ENCODE data around the gene RPAIN.

The RPAIN gene

DNA sequence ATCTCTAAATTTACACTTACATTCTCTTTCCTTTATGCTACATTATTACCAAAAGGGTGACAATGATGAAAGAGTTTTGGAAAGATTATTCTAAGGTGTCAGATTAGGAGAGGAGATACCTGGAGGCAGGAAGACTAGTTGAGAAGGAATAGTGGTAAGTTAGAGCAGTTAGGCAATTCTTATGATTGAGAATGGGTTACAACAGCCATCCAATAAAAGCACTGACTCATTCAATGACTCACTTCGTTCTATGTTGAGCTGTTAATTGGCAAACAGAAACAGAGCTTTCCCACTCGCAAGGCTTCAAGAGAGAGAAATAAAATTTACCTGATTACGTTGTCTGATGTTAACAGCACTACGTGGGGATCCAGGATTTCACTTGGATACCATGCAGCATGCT is 6.3 kb upstream of the RPAIN start:
- DNase-seq (ENCODE audit: low read depth) = peak; percentile 80
- TF ChIP-seq, protein P1, sequence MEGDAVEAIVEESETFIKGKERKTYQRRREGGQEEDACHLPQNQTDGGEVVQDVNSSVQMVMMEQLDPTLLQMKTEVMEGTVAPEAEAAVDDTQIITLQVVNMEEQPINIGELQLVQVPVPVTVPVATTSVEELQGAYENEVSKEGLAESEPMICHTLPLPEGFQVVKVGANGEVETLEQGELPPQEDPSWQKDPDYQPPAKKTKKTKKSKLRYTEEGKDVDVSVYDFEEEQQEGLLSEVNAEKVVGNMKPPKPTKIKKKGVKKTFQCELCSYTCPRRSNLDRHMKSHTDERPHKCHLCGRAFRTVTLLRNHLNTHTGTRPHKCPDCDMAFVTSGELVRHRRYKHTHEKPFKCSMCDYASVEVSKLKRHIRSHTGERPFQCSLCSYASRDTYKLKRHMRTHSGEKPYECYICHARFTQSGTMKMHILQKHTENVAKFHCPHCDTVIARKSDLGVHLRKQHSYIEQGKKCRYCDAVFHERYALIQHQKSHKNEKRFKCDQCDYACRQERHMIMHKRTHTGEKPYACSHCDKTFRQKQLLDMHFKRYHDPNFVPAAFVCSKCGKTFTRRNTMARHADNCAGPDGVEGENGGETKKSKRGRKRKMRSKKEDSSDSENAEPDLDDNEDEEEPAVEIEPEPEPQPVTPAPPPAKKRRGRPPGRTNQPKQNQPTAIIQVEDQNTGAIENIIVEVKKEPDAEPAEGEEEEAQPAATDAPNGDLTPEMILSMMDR (IDR thresholded peaks at IDR 0.05; ENCODE audit: low read length, missing control alignments) = no peak

DNA sequence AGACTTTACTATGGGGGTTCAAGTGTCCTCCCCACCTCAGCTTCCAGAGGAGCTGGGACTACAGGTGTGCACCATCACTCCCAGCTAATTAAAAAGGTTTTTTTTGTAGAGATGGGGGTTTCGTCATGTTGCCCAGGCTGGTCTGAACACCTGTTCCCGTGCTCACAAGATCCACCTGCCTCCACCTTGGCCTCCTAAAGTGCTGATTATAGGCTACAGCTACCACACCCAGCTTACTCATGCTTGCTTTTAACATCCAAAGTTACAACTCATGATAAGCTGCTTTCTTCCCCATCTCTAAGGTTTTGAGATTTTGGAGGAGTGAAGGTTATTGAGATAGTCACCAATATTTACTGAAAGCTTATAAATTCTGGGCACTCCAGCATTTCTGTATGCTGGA is 3.1 kb upstream of the RPAIN start:
- no peak overlapping the region for H3K4me3 ChIP-seq (replicated peaks; ENCODE audit: low read depth, low read length)
- TF ChIP-seq, protein P1 (IDR thresholded peaks at IDR 0.05; ENCODE audit: low read length, missing control alignments) = no peak
- no peak for DNase-seq (ENCODE audit: low read depth)

More for the DNA sequence above, 6.3 kb upstream of the RPAIN start:
- H3K4me3 ChIP-seq (replicated peaks; ENCODE audit: low read depth, low read length) = no peak overlapping the region

DNA sequence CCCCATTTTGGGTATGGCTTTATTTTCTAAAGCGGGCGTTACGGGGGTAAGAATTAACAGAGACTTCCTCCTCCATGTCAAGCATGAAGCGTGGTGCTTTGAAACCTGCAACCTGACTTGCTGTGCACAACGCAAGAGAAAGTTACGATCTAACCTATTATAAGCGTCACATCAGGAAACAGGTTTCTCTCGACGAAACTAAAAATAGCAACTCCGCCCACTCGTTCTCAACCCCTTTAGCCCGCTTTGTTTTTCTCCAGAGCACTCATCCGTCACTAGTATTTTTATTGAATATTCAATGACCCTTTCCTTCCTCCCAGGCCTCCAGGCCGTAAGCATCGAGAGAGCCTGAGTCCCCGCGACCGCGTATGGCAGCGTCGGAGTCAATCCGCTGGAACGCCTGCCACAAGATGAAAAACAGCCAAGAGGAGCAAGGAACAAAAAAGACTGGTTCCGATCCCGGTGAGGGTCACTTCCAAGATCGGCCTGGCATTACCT is 1.1 kb upstream of the RPAIN start:
- peak overlapping the region; percentile 98 for H3K4me3 ChIP-seq (replicated peaks; ENCODE audit: low read depth, low read length)
- TF ChIP-seq, protein P1 (IDR thresholded peaks at IDR 0.05; ENCODE audit: low read length, missing control alignments) = no peak

DNA sequence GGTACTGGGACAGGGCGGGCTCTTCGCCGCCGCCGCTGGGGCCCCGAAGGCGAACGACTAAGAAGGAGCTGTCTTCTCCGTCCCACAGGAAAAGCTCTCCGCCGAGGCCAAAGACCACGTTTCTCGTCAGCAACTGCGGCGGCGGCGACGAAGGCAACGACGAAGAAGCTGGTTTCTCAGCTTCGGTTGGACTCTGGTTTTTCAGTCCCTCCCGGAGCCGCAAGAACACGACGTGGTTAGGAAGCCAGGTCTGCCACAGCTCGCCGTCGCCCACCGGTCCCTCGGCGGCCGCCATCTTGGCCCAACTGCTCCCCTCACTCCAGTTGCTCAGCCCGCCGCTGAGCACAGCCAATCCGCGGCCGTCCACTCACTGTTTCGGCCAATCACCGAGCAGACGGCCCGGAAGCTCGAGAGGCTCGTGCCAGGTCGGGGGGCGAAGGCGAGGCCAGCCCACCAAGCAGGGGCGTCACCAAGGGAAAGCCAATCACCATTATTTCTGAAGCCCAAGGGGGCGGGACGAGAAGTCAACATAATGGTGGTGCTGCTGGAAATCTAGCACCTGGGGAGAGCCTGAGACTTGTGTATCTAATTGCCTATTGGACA is 525 bp upstream of the RPAIN start, which contains the start of gene NUP88:
NUP88 (minus strand) TSS at position 307 of the 603 bp plus-strand sequence; CDS start at position 295, 12 bp downstream.
- peak within 1 kb of the TSS; percentile 98 for H3K4me3 ChIP-seq (replicated peaks; ENCODE audit: low read depth, low read length)
- TF ChIP-seq, protein P1 (IDR thresholded peaks at IDR 0.05; ENCODE audit: low read length, missing control alignments) = no peak
- peak; percentile 98 for DNase-seq (ENCODE audit: low read depth)

More for the DNA sequence above, 1.1 kb upstream of the RPAIN start:
- peak; percentile 39 for DNase-seq (ENCODE audit: low read depth)

DNA sequence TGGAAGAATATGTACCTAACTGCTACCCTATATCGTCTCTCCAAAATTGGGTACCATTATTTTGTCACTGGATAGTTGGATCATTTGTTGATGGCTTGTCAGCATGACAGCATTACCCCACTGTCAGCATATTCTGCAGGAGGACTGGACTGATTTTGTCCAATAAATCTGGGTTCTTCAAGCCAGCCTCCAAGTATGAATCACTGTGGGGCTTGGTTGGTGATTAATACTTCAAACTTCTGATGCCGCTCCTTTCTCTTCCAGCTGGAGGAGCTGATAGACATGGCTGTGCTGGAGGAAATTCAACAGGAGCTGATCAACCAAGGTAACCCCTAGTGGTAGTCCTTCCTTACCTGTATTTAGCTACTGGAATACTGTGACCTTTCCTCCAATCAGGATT is 2.5 kb downstream of the RPAIN start:
- H3K4me3 ChIP-seq (replicated peaks; ENCODE audit: low read depth, low read length) = no peak overlapping the region
- TF ChIP-seq, protein P1 (IDR thresholded peaks at IDR 0.05; ENCODE audit: low read length, missing control alignments) = no peak
- DNase-seq (ENCODE audit: low read depth) = peak; percentile 43

DNA sequence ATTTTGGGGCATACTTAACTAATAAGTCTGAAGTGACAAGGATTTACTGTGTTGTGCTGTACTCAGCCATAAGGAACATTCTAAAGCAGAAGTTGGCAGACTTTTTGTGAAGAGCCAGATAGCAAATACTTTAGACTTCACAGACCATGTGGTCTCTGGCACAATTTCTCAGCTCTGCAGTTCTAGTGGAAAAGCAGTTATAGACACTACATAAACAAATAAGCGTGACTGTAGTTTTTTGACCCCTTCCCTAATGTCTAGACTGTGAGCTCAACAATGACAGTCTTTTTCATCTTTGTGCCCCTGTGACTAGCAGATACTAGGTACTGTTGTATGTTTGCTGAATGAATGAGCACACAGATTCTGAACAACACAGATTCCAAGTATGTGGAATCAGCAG is 4.9 kb downstream of the RPAIN start:
- TF ChIP-seq, protein P1 (IDR thresholded peaks at IDR 0.05; ENCODE audit: low read length, missing control alignments) = no peak
- no peak for DNase-seq (ENCODE audit: low read depth)
- no peak overlapping the region for H3K4me3 ChIP-seq (replicated peaks; ENCODE audit: low read depth, low read length)

DNA sequence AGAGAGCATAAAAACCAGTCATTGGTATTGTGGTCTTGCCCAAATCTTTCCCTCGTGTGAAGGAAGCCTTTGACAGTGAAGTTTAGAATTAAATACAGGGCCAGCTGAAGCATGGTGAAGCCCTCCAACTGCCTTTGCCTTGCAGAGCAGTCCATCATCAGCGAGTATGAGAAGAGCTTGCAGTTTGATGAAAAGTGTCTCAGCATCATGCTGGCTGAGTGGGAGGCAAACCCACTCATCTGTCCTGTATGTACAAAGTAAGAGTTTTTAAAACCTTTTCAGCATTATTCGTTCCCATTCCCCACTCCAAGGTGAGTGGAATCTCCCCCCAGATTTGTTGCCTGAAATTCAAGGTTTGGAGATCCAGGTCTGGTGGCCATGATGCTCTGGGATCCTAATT is 5.8 kb downstream of the RPAIN start:
- no peak for DNase-seq (ENCODE audit: low read depth)
- H3K4me3 ChIP-seq (replicated peaks; ENCODE audit: low read depth, low read length) = no peak overlapping the region
- TF ChIP-seq, protein P1 (IDR thresholded peaks at IDR 0.05; ENCODE audit: low read length, missing control alignments) = no peak

Measured in fibroblast of pulmonary artery (primary cell).